GM19452 (cell line): ENCODE results near the gene SMARCA1.

ENCODE experiments used
- ATAC-seq: cut with Tn5 transposase; IDR thresholded peaks from one replicate; pipeline ENCODE4 v1.9.1; 2021; ENCODE audit not compliant: unreplicated experiment

The SMARCA1 gene

DNA sequence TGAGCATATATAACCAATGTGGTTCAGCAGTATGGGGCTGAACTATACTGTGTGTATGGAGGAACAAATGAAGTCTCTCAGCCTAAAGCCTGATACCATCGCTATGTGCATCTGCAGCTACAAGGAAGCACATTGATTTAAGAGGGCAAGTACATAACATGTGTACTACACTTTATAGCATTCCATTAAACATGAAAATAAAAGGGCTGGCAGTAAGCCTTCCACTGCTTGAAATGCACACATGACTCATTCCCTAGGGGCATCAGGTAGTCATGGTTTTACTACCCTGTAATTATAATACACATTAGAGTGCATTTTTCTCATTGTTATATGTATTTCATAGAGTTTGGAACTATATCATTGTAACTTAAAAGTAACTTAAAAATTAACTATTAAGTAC, 51.2 kb downstream of the SMARCA1 start:
- no peak for ATAC-seq

DNA sequence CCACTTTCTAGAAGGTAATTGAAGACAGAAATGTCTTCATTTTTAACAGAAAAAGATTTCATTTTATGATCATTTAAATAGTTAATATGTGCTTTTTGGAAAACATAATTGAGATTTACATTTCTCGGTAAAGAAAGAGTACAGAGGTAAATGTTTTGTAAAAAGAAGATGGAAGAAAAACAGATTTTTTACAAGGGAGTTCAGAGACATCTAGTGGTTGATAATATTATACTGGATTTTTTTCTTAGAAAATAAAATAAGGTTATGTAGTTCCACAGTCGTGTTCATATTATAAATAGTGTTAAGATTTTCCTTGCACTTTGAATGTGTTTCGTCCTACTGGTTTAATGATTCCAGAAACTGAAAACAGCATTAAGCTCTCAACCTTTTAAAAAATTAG, 60.6 kb downstream of the SMARCA1 start:
- ATAC-seq = no peak

DNA sequence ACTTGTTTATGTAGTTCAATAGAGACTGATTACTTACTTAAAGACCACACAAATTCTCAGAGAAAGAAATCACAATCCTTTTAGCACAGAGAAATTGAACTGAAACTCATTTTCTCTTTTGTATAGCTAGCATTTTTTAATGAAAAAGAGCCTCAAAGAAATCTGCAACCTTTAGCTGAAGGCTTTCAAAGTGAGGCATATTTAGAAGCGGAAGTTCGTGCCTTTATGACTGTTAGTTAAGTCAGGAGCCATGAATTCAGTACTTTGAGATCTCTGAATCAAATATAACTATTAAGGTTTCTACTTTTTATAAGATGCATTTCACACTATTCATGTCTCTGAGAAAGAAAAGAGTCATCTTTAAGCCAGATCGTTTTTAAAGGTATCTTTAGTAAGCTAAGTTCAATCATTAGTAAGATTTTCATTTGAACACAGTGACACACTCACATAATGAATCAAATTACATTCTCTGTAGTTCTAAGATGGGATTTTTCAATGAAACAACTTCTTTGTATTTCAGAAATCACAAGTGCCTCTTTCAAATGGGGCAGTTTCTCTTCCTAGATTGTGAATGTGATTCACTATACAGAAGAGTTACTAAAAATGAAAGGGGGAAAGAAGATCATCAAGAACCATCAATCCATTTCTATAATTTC, 61.4 kb downstream of the SMARCA1 start:
- ATAC-seq = no peak

DNA sequence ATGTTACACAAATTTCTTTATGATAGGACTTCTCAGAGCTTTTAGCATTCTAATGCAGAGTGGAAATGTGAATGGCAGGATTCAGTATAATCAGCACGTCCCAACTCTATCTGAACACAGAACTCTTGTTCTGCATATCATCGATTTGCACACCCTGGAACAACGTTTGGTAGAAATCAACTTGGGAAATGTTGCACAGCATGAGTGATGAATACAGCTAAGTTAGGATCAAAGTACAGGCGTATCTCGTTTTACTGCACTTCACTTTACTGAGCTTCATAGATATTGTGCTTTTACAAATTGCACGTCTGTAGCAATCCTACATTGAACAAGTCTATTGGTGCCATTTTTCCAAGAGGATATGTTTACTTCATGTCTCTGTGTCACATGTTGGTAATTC, 70.8 kb downstream of the SMARCA1 start:
- ATAC-seq = no peak

DNA sequence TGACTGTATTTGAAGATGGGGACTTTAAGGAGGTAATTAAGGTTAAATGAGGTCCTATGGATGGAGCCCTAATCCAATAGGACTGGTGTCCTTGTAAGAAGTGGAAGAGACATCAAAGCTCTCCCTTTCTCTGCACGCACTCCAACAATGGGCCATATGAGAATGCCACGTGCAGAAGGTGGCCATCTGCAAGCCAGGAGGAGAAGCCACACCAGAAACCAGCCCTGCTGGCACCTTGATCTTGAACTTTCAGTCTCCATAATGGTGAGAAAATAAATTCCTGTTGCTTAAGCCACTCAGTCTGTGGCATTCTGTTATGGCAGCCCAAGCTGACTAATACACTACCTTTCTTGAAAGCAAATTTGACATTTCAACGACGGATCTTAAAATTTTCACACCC, 73.2 kb downstream of the SMARCA1 start:
- ATAC-seq = no peak

DNA sequence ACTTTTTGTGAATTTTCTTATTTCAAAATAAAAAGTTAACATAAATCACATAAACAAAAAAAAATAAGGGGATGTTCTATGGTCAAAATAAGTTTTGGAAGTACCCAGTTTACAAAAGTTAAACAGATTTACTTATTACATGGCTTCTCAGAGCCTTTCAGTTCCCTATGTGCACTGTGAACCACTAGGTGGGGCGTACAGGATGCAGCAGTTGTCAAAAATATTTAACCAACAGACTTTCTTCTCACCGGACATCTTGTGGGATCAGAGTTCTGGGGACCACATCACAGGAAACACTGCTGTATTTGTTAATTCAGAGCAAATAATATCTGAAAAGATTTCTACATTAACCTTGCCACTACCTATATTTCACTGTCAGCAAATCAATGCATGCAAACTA, 74.1 kb downstream of the SMARCA1 start:
- ATAC-seq = no peak

DNA sequence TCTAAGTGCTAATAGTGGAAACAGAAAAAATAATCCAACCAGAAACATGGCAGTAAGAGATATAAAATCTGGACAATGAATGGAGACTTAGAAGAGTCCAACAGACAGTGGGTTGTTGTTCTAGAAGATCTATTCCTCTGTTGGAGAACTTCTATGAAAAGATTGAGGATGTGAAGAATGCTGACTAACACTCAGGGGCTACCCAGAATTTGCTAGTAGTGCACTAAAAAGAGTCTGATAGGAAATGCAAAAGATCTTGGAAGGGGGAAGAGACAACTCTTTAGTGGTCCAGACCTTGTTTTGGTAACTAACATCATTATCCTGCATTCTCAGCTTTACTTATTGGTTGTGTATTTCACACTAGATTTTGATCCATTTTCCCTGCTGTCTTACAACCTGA, 77.9 kb downstream of the SMARCA1 start:
- ATAC-seq = no peak

DNA sequence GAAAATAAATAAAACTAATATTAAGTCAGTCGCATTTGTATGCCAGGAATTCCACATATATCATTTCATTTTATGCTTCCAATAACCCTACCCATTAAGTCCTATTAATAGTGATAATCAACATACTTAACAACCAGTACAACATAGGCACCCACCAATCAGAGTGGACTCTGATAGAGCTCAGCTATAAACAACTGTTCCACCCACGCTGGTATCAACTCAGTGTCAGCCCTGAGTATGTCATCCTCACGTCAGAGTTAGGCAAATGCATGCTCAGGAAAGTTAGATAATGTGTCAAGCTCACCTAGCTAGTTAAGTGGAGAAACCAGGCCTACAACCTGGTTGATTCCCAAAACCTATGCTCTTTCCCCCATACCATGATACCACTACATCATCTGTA, 89.3 kb downstream of the SMARCA1 start:
- ATAC-seq = no peak

DNA sequence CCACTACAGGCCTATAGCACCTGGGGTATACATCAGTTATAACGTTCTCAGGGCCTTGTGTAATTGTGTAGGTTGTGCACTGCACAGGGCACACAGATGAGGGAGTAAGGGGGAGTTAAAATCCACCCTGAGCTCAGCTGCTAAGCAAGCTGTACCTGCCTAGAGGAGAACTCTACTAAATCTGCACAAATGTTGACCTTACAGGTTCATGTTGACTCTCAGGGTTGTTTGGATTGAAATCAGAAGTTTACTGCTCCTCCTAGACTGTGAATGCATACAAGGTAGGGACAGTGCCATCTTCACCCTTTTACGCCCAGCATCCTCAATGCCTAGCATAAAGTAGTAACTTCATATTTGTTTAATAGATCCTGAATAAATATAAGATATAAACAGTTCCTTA, 89.8 kb downstream of the SMARCA1 start:
- ATAC-seq = no peak

DNA sequence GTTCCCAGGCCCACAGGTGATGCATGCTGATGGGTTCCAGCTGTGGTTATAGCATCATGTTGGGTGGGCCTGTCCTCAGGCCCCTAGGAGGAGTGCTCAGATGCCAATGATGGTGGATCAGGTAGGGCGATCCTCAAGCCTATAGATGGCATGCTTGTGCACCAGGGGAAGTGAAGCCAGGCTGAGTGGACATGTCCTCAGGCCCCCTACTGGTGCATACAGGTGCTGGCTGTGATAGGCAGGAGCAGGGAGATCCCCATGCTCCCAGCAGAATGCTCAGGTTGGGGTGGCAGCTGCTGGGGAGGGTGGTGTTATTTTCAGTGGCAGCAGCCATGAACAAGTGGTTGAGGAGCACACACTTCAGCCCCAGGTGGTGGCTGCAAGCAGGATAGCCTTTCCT, 96.0 kb downstream of the SMARCA1 start:
- no peak for ATAC-seq

DNA sequence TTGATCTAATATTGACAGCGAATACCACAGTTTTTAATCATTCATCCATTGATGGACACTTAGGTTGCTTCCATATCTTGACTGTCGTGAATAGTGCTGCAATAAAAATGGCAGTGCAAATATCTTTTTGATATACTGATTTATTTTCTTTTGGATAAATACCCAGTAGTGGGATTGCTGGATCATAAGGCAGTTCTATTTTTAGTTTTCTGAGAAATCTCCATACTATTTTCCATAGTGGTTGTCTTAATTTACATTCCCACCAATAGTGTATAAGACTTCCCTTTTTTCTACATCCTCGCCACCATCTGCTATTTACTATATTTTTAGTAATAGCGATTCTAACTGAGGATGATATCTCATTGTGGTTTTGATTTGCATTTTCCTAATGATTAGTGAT, 100.1 kb downstream of the SMARCA1 start:
- ATAC-seq = no peak

DNA sequence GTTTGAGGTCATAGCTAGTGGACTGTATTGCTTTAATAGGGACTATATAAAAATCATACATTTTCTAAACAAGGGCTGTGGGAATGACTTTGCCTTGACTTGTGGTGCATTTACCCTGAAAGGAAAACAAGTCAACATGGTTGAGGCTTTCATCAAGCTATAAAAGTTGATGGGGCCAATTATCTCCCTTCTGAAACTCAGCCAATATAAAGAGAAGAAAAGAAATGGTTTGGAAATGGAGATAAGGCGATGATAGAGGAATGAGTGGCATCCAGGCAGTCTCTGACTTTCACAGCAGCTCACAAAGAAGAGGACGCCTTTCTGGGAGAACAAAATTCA, 118.7 kb downstream of the SMARCA1 start:
- no peak for ATAC-seq

DNA sequence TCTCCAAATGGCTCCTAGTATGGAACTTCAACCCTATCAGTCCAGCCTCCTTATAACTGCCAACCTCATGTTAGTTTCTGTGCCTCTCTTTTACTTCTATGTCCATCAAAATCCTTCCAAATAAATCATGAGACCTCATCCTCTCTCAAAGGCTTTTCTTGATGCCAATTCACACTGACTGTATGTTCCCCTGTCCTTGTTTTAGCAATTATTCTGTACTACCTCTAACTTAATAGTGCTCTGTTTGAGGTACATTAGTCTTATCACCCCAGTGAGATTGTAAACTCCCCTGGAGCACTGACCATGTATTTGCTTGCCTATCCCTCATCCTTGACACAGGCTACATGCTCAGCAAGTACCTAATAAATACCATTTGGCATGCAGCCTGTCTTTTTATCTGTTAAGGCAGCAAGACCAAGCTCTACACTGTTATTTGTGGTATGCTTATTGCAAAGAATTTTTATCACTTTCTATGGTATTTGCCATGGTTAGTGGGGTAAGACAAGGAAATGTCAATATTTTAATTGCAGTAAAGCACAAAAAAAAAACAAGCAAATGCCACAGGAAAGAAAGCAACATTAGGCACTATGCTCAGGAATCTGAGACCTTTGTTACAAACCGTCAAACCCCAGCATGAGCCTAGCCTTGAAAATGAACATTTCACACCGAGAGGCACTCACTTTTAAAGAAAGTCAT, 119.2 kb downstream of the SMARCA1 start:
- ATAC-seq = no peak
